KOPT-K1 (cell line): ENCODE data around the gene ZSWIM3.

ENCODE experiments used
- H3K27ac ChIP-seq: fragments of 200-600 bp; sonication (generic); 2 replicates; pipeline ENCODE4 v1.5.1; 2016; ENCODE audit warnings: antibody characterized with exemption, mild to moderate bottlenecking, low read depth, low read length; ENCODE audit not compliant: poor library complexity, severe bottlenecking
- H3K36me3 ChIP-seq: fragments of 200-600 bp; sonication (generic); 2 replicates; pipeline ENCODE4 v1.5.1; 2017; ENCODE audit warnings: antibody characterized with exemption, mild to moderate bottlenecking, low read length, moderate library complexity; ENCODE audit not compliant: insufficient read depth
- H3K9me3 ChIP-seq: fragments of 200-600 bp; sonication (generic); 2 replicates; pipeline ENCODE4 v1.5.1; 2017; ENCODE audit warnings: antibody characterized with exemption, low read length, mild to moderate bottlenecking; ENCODE audit not compliant: insufficient read depth, poor library complexity, severe bottlenecking

The ZSWIM3 gene

DNA sequence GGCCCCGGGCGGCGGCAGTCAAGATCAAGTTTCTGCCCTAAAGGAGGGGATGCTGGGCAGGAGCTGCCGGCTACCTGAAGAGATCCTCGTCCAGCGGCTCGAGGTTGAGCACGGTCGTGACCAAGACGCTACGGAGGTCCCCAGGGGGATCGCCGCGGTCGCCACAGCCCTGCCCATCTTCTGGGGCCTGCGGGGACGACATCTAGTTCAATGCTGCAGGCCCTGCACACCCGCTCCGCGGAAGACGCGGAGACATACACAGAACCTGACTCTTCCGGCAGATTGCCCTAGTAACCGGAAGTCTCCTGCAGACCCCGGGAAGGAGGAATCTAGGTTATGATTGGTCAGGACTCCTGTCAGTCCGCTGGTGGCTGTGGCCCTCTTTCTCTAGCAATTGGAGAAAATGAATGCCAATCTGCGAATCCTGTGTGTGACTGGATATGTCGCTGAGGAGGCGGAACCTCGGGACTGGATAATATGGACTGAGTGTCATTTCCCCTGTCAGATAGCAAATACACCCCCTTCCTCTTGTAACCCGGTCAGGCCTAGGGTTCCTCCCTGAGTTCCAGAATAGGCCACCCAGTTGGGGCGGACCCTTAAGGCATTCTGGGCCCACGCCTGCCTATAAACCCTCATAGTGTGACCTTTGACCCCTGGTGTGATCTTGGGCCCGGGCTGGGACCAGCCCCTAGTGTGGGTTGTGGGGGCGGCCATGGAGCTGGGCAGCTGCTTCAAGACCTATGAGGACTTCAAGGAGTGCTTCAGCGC lies at the start of gene ZSWIM3, which contains the start of gene ACOT8:
Gene ZSWIM3 (plus strand): TSS at position 501 of the 768 bp plus-strand sequence. CDS start 212 bp downstream, at position 713.
Gene ACOT8 (minus strand): TSS at position 279 of the 768 bp plus-strand sequence. CDS start 77 bp downstream, at position 202.
- peak within 1 kb of the TSS; percentile 84 for H3K27ac ChIP-seq
- H3K36me3 ChIP-seq: peaks cover 23% of the 10 kb centered on the region
- no peaks in the 10 kb centered on the region for H3K9me3 ChIP-seq

DNA sequence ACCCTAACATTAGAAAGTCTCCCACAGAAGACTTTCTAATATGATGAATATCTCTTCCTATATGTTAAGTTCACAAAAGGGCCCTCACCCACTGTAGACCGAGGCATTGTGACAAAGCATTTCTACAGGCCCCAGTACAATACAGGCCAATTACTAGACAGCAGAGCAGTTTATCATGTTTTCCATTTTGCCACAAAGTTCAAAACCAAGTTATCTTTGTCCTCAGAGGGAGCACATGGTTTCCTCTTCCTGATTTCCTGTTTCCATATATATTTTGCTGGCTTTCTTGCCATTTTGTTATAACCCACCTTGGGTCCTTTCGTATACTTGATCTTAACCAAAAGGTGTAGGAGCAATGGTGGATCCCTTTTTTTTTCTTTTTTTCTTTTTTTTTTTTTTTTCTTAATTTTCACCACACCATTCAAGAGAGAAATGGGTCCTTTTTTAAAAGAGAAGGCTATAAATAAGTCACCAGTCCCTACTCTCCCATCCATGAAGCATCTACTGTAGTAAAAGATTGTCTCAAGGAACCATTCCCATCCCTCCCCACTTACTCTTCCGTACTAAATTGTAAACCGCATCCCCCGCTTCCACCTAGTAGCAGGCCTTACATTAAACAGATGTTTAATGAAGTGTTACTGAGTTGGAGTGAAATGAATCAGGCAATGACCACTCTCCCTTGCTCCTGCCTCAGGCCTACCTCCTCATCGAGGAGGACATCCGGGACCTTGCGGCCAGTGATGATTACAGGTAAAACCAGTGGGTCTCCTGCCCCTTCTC lies 47.0 kb upstream of the ZSWIM3 start:
- Histone ChIP-seq H3K27ac (no peak overlapping the region), H3K9me3 (peaks cover 11% of the 10 kb centered on the region), H3K36me3 (peaks cover 86% of the 10 kb centered on the region)

DNA sequence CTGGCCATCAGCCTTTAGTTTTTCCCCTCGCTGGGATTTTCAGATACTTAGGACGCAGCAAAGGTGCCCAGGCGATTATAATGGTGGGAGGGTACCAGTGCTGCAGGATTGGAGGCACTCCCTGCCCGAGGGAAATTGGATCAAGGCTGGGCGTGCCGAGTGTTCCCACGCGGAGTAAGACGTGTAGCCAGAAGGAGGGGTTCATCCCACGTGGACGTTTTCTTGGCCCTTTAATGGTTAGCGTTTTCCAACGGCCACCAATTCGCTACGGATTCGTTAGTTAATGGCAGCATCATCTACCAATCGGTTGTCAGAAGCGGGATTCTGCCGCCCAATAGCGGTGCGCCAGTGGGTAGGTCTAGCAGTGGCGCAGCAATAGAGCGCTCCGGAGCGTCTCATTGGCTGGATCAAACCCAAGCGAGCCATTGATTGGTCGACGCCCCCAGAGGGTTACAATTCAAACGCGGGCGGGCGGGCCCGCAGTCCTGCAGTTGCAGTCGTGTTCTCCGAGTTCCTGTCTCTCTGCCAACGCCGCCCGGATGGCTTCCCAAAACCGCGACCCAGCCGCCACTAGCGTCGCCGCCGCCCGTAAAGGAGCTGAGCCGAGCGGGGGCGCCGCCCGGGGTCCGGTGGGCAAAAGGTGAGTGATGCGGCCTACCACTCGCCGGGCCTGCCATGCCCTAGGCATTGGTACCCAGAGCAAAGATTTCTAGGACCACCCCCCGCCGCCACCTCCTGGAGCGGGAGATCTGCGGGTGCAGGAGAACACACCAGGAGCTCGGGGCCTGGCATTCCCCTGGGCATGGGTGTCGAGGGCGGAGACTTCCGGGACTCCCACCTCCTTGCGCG lies 45.0 kb upstream of the ZSWIM3 start, which contains the start of gene UBE2C:
Gene UBE2C (plus strand): TSS at position 488 of the 849 bp plus-strand sequence. CDS start 52 bp downstream, at position 540.
- Histone ChIP-seq H3K36me3 (peaks cover 86% of the 10 kb centered on the region), H3K27ac (peak within 1 kb of the TSS; percentile 91), H3K9me3 (peaks cover 11% of the 10 kb centered on the region)

DNA sequence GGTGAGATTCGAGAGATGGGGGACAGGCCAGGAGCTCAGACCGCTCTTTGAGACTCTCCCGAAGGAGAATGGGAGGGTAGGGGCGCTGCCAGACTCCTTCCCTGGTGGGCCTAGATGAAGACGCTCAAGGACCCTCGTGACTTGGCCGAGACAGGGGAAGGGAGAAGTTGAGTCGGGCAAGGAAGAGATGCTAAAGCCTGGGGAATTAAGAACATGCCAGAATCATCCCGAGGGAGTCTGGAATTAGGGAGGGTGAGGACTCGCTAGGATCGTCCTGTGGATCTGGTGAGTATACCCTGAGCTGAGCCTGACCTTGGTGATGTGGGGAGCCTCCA lies 44.4 kb upstream of the ZSWIM3 start:
- Histone ChIP-seq H3K27ac (peak overlapping the region; percentile 91), H3K9me3 (peaks cover 11% of the 10 kb centered on the region), H3K36me3 (peaks cover 84% of the 10 kb centered on the region)

DNA sequence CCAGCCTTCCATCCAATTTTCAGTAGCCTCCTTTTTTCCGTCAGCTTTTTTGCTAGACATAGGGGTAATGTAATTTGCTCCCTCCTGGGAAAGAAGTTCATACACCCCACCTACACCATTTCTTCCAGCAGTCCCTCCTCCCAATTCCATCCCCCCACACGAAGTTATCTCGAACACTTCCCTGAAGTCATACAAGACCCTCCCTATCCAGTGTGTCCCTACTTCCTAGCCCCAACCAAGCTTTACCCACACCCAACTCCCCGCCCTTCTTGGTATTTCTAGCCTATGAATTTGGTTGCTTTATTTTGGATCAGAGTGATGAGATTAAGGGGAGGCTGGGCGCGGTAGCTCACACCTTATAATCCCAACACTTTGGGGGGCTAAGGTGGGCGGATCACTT lies 43.9 kb upstream of the ZSWIM3 start:
- Histone ChIP-seq H3K9me3 (peaks cover 11% of the 10 kb centered on the region), H3K27ac (peak overlapping the region; percentile 91), H3K36me3 (peaks cover 79% of the 10 kb centered on the region)

DNA sequence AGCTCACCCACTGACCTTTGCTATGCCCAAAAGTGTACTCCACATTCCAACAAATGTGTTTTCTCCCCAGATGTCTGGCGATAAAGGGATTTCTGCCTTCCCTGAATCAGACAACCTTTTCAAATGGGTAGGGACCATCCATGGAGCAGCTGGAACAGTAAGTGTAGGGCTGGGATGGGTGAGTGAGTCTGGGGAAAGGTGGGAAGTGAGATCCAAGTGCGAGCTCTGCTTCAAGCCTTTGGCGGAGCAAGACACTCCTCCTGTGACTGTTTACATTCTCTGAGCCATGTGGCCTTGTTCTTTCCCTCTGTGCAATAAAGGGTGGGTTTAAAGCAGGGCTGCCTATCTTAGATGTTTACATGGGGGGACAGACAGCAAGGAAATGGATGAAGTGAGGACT lies 43.1 kb upstream of the ZSWIM3 start:
- H3K27ac ChIP-seq: no peak overlapping the region
- peaks cover 71% of the 10 kb centered on the region for H3K36me3 ChIP-seq
- H3K9me3 ChIP-seq: peaks cover 11% of the 10 kb centered on the region

DNA sequence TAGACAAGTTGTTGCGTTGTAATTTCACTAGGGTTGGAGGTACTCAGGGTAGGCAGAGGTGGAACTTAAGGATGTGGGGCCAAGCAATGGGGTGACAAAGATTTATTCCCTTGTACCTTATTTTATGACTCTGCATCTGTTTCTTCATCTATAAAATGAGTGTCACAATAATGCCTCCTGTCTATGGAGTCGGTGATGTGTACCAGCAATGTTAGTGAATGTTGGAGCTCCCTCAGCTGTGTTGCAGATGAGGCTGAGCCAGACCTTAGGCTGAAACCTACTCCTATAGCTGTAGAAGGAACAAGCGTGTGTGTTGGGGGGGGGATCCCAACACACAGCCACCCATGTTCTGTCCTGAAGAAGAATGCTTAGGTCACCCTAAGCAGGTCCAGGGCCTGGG lies 40.5 kb upstream of the ZSWIM3 start:
- H3K36me3 ChIP-seq: peaks cover 45% of the 10 kb centered on the region
- H3K27ac ChIP-seq: no peak overlapping the region
- peaks cover 1% of the 10 kb centered on the region for H3K9me3 ChIP-seq

DNA sequence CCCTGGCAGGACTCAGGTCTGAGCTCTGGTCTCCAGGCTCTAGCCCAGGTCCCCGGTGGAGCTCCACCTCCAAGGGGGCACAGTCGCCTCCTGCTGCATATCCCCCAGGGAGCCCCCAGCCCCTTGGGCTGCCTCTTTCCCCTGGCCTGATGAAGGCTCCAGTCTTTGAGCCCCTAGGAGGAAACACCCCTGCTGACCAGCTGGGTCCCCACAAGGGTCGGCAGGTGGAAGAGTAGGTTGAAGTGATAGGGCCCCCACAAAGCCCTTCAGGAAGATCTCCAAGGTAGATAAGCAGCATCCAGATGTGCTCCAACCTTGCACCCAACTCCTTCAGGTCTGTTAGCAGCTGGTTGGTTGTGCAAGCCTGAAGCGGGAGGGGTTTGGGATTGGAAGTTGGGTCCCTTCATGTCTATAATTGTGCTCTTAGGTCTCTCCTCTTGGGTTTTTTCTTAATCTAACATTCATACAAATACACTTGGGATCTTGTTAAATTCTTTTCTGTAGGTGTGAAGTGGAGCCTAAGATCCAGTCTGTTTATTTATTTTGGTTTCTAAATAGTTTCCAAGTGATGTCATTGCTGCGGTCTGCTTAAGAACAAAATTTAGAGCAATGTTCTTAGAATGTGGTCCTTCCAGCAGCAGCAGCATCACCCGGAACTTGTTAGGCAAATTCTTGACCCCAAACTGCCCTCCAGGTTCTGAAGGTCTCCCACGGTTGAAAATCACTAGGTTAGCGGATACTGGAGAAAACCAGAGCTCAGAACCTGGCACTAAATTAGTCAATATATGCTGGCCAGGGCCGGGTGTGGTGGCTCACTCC lies 39.8 kb upstream of the ZSWIM3 start:
- H3K27ac ChIP-seq: no peak overlapping the region

DNA sequence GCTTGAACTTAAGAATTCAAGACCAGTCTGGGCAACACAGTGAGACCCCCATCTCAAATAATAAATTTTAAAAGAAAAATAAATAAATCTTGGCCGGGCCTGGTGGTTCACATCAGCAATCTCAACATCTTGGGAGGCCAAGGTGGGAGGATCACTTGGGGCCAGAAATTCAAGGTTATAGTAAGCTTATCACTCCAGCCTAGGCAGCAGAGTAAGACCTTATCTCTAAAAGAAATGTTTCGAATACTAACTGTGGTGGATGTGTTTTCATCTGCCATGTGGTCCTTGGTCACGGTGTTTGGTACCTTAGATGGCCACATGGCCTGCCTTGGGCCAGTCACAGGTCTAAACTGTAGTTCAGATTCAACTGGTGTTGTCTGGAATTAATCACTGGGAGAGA lies 39.2 kb upstream of the ZSWIM3 start:
- peaks cover 44% of the 10 kb centered on the region for H3K36me3 ChIP-seq
- H3K27ac ChIP-seq: no peak overlapping the region
- H3K9me3 ChIP-seq: no peaks in the 10 kb centered on the region

More for the DNA sequence above, 39.8 kb upstream of the ZSWIM3 start:
- Histone ChIP-seq H3K36me3 (peaks cover 44% of the 10 kb centered on the region), H3K9me3 (no peaks in the 10 kb centered on the region)

DNA sequence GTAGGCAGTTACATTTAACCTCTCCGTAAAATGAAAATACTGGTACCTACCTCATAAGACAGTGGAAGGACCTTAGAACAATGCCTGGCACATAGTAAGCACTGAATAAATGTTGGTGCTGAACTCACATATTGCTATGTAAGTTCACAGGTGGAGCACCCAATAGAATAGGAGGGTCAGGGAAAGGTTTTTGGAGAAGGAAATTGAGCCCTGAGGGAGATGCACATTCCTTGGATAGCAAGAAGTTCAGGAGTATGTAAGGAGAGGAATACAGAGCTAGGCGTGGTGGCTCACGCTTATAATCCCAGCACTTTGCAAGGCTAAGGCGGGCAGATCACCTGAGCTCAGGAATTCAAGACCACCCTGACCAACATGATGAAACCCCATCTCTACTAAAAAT lies 37.9 kb upstream of the ZSWIM3 start:
- no peak overlapping the region for H3K27ac ChIP-seq
- H3K36me3 ChIP-seq: peaks cover 34% of the 10 kb centered on the region
- H3K9me3 ChIP-seq: no peaks in the 10 kb centered on the region

DNA sequence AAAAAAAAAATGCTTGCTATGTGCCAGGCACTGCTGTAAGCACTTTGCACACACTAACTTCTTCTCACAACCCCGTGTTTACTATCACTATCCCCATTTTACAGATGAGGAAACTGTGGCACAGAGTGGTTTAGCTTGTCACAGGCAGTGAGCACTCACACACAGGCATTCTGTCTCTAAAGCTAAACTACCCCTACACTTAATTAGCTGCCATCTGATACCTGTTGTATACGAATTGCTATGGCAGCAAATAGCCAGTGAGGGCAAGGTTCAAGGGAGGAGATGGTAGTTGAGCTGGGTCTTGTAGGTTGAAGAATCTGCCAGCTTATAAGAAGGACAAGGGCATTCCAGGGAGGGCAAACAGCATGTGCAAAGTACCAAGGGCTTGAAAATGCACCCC lies 35.5 kb upstream of the ZSWIM3 start:
- Histone ChIP-seq H3K36me3 (peaks cover 9% of the 10 kb centered on the region), H3K9me3 (no peaks in the 10 kb centered on the region), H3K27ac (no peak overlapping the region)

DNA sequence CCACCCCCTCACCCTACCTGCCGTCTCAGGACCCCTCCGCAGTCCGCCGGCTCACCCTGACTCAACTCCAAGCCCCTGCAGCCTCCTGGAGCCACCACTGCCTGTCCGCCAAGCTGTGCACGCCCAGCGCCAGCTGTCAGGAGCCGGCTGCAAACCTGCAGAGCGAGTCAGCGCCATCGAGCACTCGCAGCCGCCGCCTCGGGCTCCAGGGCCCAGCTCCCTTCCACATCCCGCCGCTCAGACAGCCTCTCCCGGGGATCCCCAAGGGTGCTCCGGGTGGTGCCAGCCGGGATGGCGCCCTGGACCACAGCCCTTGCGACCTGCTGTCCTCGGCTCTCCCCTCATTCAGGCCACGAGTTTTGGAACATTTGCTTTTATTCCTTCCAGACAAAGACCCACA lies 34.6 kb upstream of the ZSWIM3 start:
- H3K36me3 ChIP-seq: peaks cover under 1% of the 10 kb centered on the region; the same call in 1 of the 2 replicates
- H3K27ac ChIP-seq: no peak overlapping the region
- H3K9me3 ChIP-seq: no peaks in the 10 kb centered on the region

DNA sequence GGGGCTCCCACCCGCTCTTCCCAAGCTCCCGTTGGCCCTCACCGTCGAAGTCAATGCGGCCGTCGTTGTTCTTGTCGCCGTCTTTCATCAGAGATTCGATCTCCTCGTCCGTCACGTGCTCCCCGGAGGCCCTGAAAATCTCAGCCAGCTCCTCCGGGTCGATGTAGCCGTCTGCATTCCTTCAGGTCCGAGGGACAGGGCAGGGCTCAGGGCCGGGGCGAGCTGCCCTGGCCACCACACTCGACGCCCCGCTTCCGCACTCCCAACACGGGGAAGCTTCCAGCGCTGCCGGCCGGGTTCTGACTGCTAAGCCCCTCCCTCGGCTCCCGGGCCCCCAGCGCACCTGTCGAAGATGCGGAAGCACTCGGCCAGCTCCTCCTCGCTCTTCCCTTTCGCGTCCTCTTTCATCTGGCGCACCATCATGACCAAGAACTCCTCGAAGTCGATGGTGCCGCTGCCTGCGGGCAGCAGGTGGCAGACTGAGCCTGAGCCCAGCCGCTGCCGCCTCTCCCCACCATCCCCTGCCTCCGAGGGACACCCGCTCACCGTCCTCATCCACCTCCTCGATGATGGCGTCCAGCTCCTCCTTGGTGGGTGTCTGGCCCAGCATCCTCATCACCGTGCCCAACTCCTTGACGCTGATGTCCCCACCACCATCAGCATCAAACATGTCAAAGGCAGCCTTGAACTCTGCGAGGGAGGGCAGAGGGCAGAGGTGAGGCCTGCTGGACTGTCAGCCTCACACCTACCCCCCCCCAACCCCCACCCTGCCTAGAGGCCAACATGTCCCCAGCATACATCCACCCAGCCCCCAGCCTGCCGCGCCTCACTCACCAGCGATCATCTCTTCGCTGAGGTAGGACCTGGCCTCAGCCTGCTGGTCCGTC lies 33.2 kb upstream of the ZSWIM3 start:
- Histone ChIP-seq H3K9me3 (no peaks in the 10 kb centered on the region), H3K36me3 (no peaks in the 10 kb centered on the region), H3K27ac (no peak overlapping the region)
